OCI-LY7 (cell line): ENCODE data around the gene ZNF638.

Experiments
- EZH2phosphoT487 ChIP-seq: fragments of 200-600 bp; sonication (generic); IDR thresholded peaks from 2 replicates; pipeline ENCODE4 v1.6.1; 2018; ENCODE audit warnings: low read depth, borderline replicate concordance, mild to moderate bottlenecking, mixed run types, antibody characterized with exemption, low read length, moderate library complexity, mixed read lengths
- TF ChIP-seq, protein P1 (sequence below): fragments of 200-600 bp; sonication (generic); conservative IDR thresholded peaks from 2 replicates; pipeline ENCODE4 v1.5.1; 2014; ENCODE audit warnings: mild to moderate bottlenecking, antibody characterized with exemption, low read length, moderate library complexity, mixed read lengths

DNA sequence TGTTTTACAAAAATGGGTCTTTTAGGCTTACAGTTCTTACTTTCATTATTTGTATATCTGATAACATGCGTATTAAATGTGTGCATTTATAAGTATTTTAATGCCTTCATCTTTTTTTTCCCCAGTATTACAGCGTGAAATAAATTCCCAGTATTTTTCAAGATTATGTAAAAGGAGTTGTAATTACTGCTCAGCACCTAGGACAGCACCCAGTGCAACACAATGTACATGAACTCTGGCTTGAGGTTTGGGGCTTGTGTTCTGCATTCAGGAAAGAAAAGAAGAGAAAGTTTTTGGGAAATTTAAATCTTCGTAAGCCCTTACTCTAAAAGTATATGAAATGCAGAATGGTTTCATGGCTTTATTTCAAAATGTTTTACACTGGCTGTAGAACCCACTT, 16.7 kb downstream of the ZNF638 start:
- TF ChIP-seq, protein P1, sequence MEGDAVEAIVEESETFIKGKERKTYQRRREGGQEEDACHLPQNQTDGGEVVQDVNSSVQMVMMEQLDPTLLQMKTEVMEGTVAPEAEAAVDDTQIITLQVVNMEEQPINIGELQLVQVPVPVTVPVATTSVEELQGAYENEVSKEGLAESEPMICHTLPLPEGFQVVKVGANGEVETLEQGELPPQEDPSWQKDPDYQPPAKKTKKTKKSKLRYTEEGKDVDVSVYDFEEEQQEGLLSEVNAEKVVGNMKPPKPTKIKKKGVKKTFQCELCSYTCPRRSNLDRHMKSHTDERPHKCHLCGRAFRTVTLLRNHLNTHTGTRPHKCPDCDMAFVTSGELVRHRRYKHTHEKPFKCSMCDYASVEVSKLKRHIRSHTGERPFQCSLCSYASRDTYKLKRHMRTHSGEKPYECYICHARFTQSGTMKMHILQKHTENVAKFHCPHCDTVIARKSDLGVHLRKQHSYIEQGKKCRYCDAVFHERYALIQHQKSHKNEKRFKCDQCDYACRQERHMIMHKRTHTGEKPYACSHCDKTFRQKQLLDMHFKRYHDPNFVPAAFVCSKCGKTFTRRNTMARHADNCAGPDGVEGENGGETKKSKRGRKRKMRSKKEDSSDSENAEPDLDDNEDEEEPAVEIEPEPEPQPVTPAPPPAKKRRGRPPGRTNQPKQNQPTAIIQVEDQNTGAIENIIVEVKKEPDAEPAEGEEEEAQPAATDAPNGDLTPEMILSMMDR, result no peak
- TF ChIP-seq EZH2phosphoT487, result no peak
